Lower lobe of right lung (tissue), 2 donors: Measurements from ENCODE around the gene ZNF236. TPM values are rescaled to one million over a fixed set of nuclear protein-coding genes. Genes with fewer than 3 reads are reported as not detected.

Experiments used
- ATAC-seq, 2 donors: fragments of 200-7000 bp; cut with Tn5 transposase; one replicate each; pipeline ENCODE4 v1.9.1; 2020 to 2022; ENCODE audit warnings: mild to moderate bottlenecking in 2 of 2, moderate library complexity in 2 of 2
- DNase-seq: peaks from one replicate; pipeline ENCODE4 v3.0.0-alpha.2; 2020
- H3K27ac ChIP-seq: fragments of 200-600 bp; one replicate; pipeline ENCODE4 v1.8.0; 2022
- H3K27me3 ChIP-seq: fragments of 200-600 bp; one replicate; pipeline ENCODE4 v1.8.0; 2022; ENCODE audit warnings: low read depth
- H3K36me3 ChIP-seq: fragments of 200-600 bp; one replicate; pipeline ENCODE4 v1.8.0; 2022; ENCODE audit warnings: mild to moderate bottlenecking
- H3K4me1 ChIP-seq: fragments of 200-600 bp; one replicate; pipeline ENCODE4 v1.8.0; 2022
- H3K4me3 ChIP-seq: fragments of 200-600 bp; one replicate; pipeline ENCODE4 v1.8.0; 2022; ENCODE audit warnings: mild to moderate bottlenecking
- H3K9me3 ChIP-seq: fragments of 200-600 bp; one replicate; pipeline ENCODE4 v1.8.0; 2022
- intact Hi-C: fragments of 100-400 bp; cut with DNase I; formaldehyde crosslinking; loops from one replicate; pipeline ENCODE4 v1.11.0; 2022
- total RNA-seq: library from RNA; stranded (reverse); fragmentation: NEBNext Ultra II Directional; extraction: Animal tissue kit (Norgen Biotek cat#: 25700); gene quantifications from one replicate; pipeline ENCODE4 v1.2.1, GENCODE V29; 2021
- TF ChIP-seq, protein P1 (sequence below): fragments of 200-600 bp; IDR thresholded peaks from one replicate; pipeline ENCODE4 v1.8.0; 2022; ENCODE audit warnings: antibody characterized with exemption, mild to moderate bottlenecking
- donor health status: DM: no; HTN: yes; CAD: no; lungs with severe emphysema.

ZNF236 gene
- total RNA-seq, 1 donor from 2014 or later: 18.0 TPM

DNA sequence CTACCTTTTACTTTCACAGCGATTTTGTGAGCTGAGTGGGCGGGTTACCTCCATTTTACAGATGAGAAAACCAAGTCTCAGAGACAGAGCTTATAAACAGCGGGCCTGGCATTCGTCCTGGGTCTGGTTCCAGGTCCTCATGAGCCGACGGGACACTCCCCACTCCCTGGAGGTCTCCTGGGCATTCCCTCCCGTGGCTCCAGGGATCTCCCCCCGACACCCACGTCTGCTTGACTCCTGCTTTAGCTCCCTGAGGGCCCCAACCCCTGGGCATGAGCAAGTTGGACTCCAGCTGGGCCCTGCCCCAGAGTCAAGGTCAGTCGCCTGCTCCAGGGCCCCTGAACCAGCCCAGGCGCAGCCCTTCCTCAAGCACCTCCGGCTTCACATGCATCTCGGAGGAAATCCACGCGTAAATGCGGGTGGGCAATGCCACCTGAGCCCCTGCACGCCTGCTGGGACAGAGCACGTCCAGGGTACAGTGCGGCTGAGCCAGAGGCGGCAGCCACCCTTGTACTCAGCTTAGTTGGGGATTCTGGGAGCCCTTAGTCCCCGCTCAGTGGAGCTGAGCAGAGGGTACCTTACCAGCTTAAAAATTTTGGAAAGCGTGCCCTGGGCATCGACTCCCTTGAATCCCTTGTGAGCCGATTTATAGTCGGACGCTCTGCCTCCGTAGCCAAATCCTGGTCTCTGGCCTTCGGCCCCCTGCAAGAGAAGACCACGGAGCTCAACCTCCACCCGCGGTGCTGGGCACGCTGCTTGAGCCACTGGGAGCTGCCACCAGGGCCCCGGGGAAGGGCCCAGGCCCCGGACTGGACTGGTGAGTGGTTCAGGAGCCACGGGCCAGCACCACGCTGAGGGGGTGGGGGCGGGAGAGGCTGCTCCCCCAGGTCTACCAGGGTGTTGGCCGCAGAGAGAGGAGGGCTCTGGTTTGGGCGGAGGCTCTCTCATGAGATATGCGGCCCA is 162.1 kb downstream of the ZNF236 start:
- intact Hi-C loops: no loop called here

DNA sequence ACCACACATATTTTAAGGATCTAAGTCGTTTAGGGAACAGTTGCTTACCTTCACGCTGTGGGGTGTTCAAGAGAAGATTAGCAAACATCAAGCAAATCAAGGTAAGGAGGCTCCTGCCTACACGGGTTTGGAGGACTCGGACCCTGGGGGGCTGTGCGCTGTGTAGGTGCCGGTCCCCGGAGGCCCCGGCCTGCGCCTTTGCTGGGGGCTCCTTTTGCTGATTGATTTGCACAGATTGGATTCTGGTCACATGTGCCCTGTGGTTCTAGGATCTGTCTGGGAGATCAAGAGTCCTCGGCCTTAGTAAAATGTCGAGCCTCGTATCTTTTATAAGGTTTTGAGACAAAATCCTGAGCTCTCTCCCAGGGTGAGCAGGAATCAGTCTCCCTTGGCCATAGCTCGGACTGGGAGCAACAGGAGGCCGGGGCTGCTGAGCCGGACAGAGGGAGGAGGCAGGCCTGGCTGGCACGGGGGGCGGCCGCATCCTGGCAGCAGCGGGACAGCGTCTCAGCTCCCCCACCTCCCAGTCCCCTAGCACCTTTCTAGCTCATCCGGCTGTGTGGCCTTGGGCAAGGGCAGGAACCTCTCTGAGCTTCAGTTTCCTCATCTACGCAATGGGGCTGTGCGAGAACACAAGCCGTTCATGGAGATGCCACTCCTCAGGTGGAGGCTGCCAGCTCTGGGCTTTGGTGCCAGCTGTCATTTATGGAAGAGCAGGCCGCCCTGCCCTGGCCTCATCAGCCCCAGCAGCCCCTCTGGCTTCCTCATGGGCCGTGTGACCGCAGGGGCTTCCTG is 163.0 kb downstream of the ZNF236 start:
- DNase-seq (peak; percentile 34), ATAC-seq (no peak)
- intact Hi-C loops: no loop called here
- no peaks in the 10 kb centered on the region for H3K27me3 ChIP-seq
- TF ChIP-seq, protein P1, sequence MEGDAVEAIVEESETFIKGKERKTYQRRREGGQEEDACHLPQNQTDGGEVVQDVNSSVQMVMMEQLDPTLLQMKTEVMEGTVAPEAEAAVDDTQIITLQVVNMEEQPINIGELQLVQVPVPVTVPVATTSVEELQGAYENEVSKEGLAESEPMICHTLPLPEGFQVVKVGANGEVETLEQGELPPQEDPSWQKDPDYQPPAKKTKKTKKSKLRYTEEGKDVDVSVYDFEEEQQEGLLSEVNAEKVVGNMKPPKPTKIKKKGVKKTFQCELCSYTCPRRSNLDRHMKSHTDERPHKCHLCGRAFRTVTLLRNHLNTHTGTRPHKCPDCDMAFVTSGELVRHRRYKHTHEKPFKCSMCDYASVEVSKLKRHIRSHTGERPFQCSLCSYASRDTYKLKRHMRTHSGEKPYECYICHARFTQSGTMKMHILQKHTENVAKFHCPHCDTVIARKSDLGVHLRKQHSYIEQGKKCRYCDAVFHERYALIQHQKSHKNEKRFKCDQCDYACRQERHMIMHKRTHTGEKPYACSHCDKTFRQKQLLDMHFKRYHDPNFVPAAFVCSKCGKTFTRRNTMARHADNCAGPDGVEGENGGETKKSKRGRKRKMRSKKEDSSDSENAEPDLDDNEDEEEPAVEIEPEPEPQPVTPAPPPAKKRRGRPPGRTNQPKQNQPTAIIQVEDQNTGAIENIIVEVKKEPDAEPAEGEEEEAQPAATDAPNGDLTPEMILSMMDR: no peak
- no peak overlapping the region for H3K4me3 ChIP-seq
- no peaks in the 10 kb centered on the region for H3K36me3 ChIP-seq
- peaks cover 3% of the 10 kb centered on the region for H3K4me1 ChIP-seq
- H3K27ac ChIP-seq: no peak overlapping the region
- no peaks in the 10 kb centered on the region for H3K9me3 ChIP-seq

More for the DNA sequence above, 162.1 kb downstream of the ZNF236 start:
- no peaks in the 10 kb centered on the region for H3K27me3 ChIP-seq
- H3K27ac ChIP-seq: no peak overlapping the region
- no peak overlapping the region for H3K4me3 ChIP-seq
- DNase-seq (peak; percentile 45), ATAC-seq (no peak)
- H3K9me3 ChIP-seq: no peaks in the 10 kb centered on the region
- no peaks in the 10 kb centered on the region for H3K36me3 ChIP-seq
- peaks cover 3% of the 10 kb centered on the region for H3K4me1 ChIP-seq
- TF ChIP-seq, protein P1: no peak

DNA sequence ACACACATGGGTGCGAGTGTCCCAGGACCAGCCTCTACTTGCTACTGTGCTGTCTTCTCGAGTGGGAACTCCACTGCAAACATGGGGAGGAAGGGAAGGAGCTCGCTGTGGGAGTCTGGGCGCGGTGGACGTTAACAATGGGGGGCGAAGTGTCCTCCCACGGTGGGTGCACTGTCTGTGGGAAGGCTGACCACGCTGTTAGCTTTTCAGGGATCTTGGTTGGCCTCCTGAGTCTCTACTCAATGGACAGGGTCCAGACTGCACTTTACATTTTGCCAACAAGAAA is 163.5 kb downstream of the ZNF236 start:
- no peaks in the 10 kb centered on the region for H3K9me3 ChIP-seq
- H3K4me3 ChIP-seq: no peak overlapping the region
- intact Hi-C loops: no loop called here
- no peak for ATAC-seq
- DNase-seq: no peak
- H3K27ac ChIP-seq: no peak overlapping the region
- TF ChIP-seq, protein P1: no peak
- H3K27me3 ChIP-seq: no peaks in the 10 kb centered on the region
- H3K4me1 ChIP-seq: peaks cover 3% of the 10 kb centered on the region
- H3K36me3 ChIP-seq: no peaks in the 10 kb centered on the region

DNA sequence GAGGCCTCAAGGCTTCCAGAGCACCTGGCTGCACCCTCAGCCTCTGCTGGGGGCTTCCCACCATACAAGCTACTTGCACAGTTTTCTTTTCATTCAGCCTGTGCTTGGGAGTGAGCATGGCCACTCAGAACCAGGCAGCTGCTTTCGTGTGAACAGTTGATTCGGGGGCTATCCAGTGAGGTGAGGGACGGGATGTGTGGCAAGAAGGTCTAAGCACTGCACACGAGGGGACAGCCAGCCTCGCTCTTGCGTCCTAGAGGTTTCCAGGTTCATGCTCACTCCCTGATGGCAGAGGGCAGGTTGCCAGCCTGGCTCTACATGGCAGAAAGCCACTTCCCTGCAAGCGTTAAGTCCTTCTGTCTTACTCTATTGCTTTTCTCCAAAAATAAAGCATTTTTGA is 164.0 kb downstream of the ZNF236 start:
- DNase-seq (no peak), ATAC-seq (no peak)
- Histone ChIP-seq H3K4me3 (no peak overlapping the region), H3K36me3 (no peaks in the 10 kb centered on the region), H3K27ac (no peak overlapping the region), H3K9me3 (no peaks in the 10 kb centered on the region), H3K27me3 (no peaks in the 10 kb centered on the region), H3K4me1 (peaks cover 3% of the 10 kb centered on the region)
- TF ChIP-seq, protein P1: no peak
- intact Hi-C loops: no loop called here

DNA sequence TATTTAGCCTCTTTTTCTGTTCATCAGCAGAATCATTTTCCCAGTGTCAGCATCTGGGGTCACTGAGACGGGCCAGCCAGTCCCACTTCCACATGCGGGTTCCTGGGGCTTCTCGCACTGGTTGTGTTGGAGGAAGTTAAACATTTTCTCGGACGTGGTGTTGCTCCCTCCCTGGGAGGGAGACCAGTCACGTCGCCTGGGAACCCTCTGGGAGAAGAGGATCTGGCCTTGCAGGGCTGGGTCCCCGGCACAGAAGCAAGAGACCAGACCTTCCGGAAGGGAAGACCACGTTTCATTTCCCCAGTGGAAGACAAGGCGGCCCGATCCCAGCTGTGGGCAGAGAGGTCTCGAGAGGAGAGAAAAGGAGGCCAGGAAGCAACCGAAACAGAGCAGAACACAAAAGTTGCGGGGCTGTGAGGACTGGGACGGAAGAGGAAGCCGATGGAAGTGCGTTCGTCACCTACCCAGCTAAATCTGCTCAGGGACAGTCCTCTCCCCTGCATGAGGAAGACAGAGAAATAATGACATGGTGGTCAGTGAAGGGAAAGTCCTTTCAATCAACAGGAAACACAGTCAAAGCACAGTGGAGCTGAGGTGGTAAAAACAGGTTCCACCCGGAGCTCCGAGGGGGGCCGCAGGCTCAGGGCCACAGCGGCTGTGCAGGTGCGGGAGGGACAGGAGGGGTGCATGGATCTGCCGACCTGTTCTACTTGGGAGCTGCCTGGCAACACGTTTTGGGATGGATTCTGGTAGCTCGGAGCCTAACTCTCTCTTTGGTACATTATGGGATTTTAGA is 165.9 kb downstream of the ZNF236 start:
- intact Hi-C loops: no loop called here
- DNase-seq (no peak), ATAC-seq (no peak)
- Histone ChIP-seq H3K4me3 (no peak overlapping the region), H3K36me3 (no peaks in the 10 kb centered on the region), H3K9me3 (no peaks in the 10 kb centered on the region), H3K4me1 (peaks cover 3% of the 10 kb centered on the region), H3K27me3 (no peaks in the 10 kb centered on the region), H3K27ac (peak overlapping the region; percentile 61)
- TF ChIP-seq, protein P1: no peak
